NB4 (cell line): Measurements from ENCODE around the gene NEK7.

ENCODE experiments used
- CTCF ChIP-seq: IDR thresholded peaks from one replicate; pipeline ENCODE4 v1.5.1; 2012; ENCODE audit warnings: low read depth, low read length
- MAX ChIP-seq: IDR thresholded peaks from 2 replicates; pipeline ENCODE4 v1.6.1; 2011; ENCODE audit warnings: low read depth, low read length
- POLR2A ChIP-seq: IDR thresholded peaks from 2 replicates; pipeline ENCODE4 v1.6.1; 2011; ENCODE audit warnings: mild to moderate bottlenecking; ENCODE audit not compliant: insufficient read length; ENCODE audit errors: extremely low read depth

- no peak for TF ChIP-seq CTCF
- no peak for TF ChIP-seq MAX
- TF ChIP-seq POLR2A: no peak
These were observed 134.2 kb downstream of the NEK7 start for GRCh38 chr1:198291036-198291435.
